Mucosa of rectum (tissue), 2 donors: ENCODE data around the gene LBHD2.
"Not testable (repeated sequence)": the region's sequence is repeated elsewhere in the genome, so short reads cannot be mapped to it uniquely, and the experiment has no call there.

Experiments used
- H3K27ac ChIP-seq, 2 donors: one replicate each; pipeline ENCODE4 v1.7.0; 2013; ENCODE audit warnings: inconsistent platforms in 2 of 2, low read depth in 2 of 2, low read length in 2 of 2
- H3K27me3 ChIP-seq, 2 donors: one replicate each; pipeline ENCODE4 v1.7.0; 2013; ENCODE audit warnings: low read length in 2 of 2; ENCODE audit not compliant: control insufficient read depth in 2 of 2, insufficient read depth in 2 of 2
- H3K36me3 ChIP-seq, 2 donors: one replicate each; pipeline ENCODE4 v1.7.0; 2013; ENCODE audit warnings: low read length in 2 of 2; ENCODE audit not compliant: control insufficient read depth in 2 of 2, insufficient read depth in 2 of 2
- H3K4me1 ChIP-seq, 2 donors: one replicate each; pipeline ENCODE4 v1.7.0; 2013; ENCODE audit warnings: low read length in 2 of 2, mild to moderate bottlenecking in 1 of 2; ENCODE audit not compliant: control insufficient read depth in 2 of 2, insufficient read depth in 2 of 2
- H3K4me3 ChIP-seq, 2 donors: one replicate each; pipeline ENCODE4 v1.7.0; 2013; ENCODE audit warnings: low read length in 2 of 2
- H3K9ac ChIP-seq, 2 donors: one replicate each; pipeline ENCODE4 v1.7.0; 2013; ENCODE audit warnings: low read length in 2 of 2, low read depth in 1 of 2, mild to moderate bottlenecking in 1 of 2
- H3K9me3 ChIP-seq, 2 donors: one replicate each; pipeline ENCODE4 v1.7.0; 2013; ENCODE audit warnings: low read length in 2 of 2; ENCODE audit not compliant: control insufficient read depth in 2 of 2
- donor health status: healthy.
- donor health status: Normal muscosa, but diverticular disease.

Gene LBHD2

DNA sequence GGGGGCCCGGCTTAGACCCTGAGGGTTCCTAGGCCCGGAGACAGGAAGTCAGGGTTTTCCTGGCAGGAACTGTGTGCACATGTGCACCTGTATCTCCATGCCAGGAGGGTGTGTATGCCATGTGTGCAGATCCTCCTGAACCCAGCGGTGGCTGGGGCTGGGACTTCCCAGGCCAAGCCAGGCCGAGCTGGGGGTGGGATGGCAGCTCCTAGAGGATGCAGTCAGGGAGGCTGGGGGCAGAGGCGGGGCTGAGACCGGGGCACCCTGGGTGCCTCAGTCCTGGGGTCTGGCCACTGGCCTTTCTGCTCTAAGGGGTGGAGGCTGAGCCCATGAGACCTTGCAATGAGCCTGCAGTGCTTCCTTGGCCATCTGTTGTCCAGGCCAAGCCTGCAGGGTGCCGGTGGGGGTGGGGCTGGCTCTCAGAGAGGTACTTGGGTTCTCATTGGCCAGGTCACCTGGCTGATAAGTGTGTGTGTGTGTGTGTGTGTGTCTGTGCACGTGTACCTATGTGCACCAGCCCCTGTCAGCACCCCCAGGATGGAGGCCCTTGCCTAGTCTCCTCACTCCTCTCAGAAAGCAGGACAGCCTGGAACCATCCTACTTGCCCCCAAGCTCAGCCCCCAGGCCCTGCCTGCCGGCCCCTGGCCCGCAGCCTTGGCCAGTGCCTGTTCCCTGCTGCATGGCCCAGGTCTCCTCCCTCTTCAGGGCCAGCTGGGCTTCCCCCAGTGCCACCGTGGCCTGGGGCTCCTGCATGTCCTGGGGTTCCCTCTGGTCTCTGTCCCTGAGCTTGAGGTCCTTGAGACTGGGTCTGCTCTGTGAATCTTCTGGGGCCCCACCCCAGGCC, 28.6 kb downstream of the LBHD2 start:
- Histone ChIP-seq H3K4me3 (no peak overlapping the region), H3K4me1 (peaks cover 10 to 22% of the 10 kb centered on the region in 2 donors), H3K9me3 (no peaks in the 10 kb centered on the region), H3K36me3 (no peaks in the 10 kb centered on the region), H3K27me3 (no peaks in the 10 kb centered on the region), H3K9ac (no peak overlapping the region), H3K27ac (peak overlapping the region in 1 of 2 donors; percentile 77)

DNA sequence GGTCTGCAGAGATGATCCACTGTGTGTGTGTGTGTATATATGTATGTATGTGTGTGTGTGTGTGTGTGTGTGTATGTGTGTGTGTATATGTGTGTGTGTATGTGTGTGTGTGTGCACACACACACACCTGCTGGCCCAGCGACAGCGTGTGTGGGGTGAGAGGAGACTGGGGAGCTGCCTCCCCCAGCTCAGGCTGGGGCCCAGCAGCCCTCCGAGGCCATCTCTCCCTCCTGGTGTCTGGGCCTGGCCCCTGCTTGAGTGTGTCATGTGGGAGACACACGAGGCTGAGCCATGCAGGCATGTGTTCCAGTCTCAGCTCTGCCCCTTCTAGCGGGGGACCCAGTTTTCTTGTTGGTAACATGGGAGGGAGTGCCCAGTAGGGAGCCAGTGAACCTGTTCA, 29.3 kb downstream of the LBHD2 start:
- Histone ChIP-seq H3K4me3 (no peak overlapping the region), H3K9ac (no peak overlapping the region), H3K9me3 (no peaks in the 10 kb centered on the region), H3K4me1 (peaks cover 13 to 22% of the 10 kb centered on the region in 2 donors), H3K36me3 (no peaks in the 10 kb centered on the region), H3K27ac (no peak overlapping the region), H3K27me3 (no peaks in the 10 kb centered on the region)

DNA sequence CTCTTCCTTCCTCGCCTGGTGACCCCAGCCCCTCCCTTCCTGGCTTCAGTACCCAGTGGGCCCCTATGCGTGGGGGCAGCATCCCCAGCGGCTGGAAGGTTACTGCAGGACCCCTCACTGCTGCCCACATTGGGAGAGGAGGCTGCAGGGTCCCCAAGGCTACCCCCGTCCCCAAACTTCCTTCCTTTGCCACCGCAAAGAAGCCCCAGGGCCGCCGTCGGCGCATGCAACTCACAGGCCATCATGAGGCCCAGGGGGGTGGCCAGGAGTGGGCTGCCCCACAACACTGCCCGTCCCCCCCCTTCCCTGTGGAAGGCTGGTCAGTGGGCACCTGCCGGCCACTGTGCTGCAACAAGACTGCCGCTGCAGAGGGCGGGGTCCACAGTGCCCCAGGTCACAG, 29.8 kb downstream of the LBHD2 start:
- no peaks in the 10 kb centered on the region for H3K9me3 ChIP-seq
- H3K4me3 ChIP-seq, result no peak overlapping the region
- H3K27ac ChIP-seq, result no peak overlapping the region
- H3K9ac ChIP-seq, result no peak overlapping the region
- no peaks in the 10 kb centered on the region for H3K27me3 ChIP-seq
- H3K36me3 ChIP-seq, result no peaks in the 10 kb centered on the region
- peaks cover 17 to 24% of the 10 kb centered on the region in 2 donors for H3K4me1 ChIP-seq

DNA sequence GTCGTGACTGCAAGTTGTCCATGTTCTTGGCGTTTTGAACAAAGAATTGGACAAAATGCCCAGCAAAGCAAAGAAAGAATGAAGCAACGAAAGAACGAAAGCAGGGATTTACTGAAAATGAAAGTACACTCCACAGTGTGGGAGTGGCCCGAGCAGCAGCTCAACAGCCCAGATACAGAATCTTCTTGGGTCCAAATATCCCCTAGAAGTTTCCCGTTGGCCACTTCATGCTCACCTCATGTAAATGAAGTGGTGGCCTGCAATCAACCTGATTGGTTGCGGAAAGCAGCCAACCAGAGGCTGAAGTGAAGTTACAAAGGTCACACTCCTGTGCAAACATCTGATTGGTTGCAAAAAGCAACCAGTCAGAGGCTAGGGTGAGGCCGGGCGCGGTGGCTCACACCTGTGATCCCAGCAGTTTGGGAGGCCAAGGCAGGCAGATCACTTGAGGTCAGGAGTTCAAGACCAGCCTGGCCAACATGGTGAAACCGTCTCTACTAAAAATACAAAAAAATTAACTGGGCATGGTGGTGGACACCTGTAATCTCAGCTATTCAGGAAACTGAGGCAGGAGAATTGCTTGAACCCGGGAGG, 31.2 kb downstream of the LBHD2 start:
- peak overlapping the region in 1 of 2 donors; percentile 3 for H3K9ac ChIP-seq
- peak overlapping the region in 1 of 2 donors; percentile 71 for H3K4me3 ChIP-seq
- H3K36me3 ChIP-seq, H3K9me3 ChIP-seq, H3K27me3 ChIP-seq: not testable (repeated sequence)
- H3K4me1 ChIP-seq, result peaks cover 19 to 20% of the 10 kb centered on the region in 2 donors
- H3K27ac ChIP-seq, result peak overlapping the region; percentile 57 to 63

DNA sequence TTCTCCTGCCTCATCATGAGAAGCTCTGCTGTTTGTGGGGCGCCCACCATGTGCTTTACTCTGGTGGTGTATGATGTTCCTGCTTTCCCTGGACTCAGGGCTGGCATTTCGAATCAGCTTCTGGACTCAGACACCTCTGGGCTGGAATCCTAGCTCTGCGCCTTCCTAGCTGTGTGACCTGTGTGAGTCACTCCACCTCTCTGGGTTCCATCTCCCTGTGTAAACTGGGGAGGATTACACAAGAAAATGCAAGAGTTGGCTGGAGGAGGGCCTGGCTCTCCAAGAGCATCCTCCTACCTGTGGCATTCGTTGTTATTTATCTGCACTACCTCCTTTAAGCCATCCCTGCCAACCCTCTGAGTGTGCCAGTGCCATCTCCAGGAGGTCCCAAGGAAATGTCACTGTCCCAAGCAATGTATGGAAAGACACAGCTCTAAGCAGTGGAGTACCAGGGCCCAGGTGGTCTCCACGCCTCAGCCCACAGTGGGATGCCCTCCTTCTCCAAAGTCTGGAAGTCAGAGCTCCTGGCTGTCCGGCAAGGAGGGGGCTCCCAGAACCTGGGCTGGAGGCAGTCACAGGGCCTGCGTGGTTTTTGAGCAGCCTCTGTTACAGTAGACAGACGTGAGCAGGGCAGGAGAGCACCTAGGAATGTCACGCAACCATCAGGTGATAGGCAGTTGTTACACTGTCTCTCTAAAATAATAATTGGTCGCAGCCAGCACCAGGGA, 32.0 kb downstream of the LBHD2 start:
- no peaks in the 10 kb centered on the region for H3K36me3 ChIP-seq
- no peaks in the 10 kb centered on the region for H3K27me3 ChIP-seq
- no peaks in the 10 kb centered on the region for H3K9me3 ChIP-seq
- H3K4me3 ChIP-seq, result no peak overlapping the region
- no peak overlapping the region for H3K27ac ChIP-seq
- no peak overlapping the region for H3K9ac ChIP-seq
- peaks cover 18 to 22% of the 10 kb centered on the region in 2 donors for H3K4me1 ChIP-seq

DNA sequence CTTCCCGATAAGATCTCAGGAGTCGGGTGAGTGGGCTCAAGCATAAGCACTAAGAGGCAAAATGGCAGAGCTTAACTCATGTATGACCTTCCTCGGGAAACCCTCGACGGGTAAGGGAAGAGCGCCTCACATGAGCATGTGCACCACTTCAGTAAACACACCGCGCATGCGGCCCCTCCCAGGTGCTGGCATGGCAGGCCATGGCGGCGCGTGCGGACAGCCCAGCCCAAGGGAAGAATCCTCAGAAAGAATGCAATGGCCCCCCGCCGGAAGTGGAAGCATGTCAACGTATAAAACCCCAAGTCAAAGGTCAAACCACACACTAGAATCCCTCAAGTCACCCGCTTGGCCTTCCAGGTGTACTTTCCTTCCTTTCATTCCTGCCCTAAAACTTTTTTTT, 32.6 kb downstream of the LBHD2 start:
- Histone ChIP-seq H3K36me3 (no peaks in the 10 kb centered on the region), H3K27ac (no peak overlapping the region), H3K4me1 (peaks cover 20% of the 10 kb centered on the region in 2 donors), H3K27me3 (no peaks in the 10 kb centered on the region), H3K9ac (no peak overlapping the region), H3K4me3 (no peak overlapping the region), H3K9me3 (no peaks in the 10 kb centered on the region)

DNA sequence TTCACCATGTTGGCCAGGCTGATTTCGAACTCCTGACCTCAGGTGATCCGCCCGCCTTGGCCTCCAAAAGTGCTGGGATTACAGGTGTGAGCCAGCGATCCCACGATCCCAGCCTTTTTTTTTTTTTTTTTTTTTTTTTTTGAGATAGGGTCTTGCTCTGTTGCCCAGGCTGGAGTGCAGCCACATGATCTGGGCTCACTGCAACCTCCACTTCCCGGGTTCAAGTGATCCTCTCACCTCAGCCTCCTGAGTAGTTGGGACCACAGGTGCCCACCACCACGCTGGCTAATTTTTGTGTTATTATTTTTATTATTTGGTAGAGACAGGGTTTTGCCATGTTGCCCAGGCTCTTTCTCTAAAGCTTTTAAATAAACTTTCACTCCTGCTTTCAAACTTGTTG, 33.5 kb downstream of the LBHD2 start:
- H3K9me3 ChIP-seq, H3K9ac ChIP-seq, H3K27me3 ChIP-seq, H3K27ac ChIP-seq, H3K4me3 ChIP-seq, H3K36me3 ChIP-seq: not testable (repeated sequence)
- H3K4me1 ChIP-seq, result peaks cover 25% of the 10 kb centered on the region in 2 donors

DNA sequence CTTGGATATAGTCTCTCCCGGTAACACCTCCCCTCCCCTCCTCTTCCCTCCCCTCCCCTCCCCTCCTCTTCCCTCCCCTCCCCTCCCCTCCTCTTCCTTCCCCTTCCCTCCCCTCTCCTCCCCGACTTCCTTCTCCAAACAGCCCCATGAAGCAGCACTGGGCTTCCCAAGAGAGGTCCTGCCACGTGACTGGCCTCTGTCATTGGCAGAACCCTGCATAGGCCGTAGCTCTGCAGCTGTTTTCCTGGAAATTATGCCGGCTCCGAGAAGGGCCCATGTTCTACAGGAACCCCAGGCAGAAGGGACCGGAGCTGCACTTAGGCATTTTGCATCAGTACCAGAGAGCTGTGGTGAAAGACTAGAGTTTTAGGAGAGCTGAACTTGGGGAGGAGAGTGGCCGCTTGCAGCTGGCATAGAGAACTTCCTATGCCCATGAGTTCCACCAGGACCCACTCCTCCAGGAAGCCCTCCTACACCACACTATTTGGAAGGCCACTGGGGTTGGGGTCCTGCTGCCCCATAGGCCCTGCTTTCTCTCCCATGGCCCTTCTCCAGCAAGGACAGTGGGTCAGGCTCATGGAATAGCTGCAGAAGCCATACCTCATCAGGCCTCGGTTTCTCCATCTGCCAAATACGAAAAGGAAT, 34.1 kb downstream of the LBHD2 start:
- Histone ChIP-seq H3K36me3 (no peaks in the 10 kb centered on the region), H3K9me3 (no peaks in the 10 kb centered on the region), H3K4me3 (no peak overlapping the region), H3K27me3 (peaks cover 3 to 5% of the 10 kb centered on the region in 2 donors), H3K9ac (peak overlapping the region in 1 of 2 donors; percentile 18), H3K4me1 (peaks cover 24 to 25% of the 10 kb centered on the region in 2 donors), H3K27ac (peak overlapping the region; percentile 39 to 75)

DNA sequence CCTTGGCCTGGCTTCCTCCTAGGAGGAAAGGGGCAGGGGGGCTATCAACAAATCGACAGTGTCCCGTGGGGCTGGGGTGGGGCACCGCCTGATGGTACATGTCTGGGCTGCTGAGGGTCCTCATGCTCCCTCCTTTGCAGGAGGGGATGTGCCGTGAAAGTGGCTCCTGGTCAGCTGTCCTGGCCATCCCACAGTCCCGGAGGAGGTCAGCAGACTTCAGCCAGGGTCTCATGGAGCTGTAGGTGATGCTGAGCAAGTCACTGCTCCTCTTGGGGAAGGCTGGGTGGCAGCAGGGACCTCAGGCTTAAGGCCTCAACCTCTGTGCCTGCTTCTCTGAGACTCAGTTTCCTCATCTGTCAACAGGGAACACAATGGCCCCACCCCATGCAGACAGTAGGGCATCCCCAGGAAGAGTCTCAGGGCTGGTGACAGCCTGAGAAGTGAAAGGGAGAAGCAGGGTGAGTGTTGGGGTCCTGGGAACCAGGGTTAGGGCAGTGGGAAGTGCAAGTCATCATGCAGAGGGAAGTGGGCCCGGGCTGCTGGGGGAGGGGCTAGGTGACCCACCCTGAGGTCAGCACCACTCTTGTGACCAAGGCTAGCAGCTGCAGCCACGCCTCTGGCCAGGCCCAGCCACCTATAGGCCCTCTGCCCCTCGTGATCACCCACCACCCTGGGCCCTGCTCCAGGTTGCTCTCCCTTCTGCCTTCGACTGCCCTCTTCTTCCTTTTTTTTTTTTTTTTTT, 34.8 kb downstream of the LBHD2 start:
- no peaks in the 10 kb centered on the region for H3K36me3 ChIP-seq
- H3K27me3 ChIP-seq, result peaks cover 5 to 6% of the 10 kb centered on the region in 2 donors
- H3K27ac ChIP-seq, result peak overlapping the region; percentile 39 to 75
- no peak overlapping the region for H3K9ac ChIP-seq
- H3K9me3 ChIP-seq, result no peaks in the 10 kb centered on the region
- H3K4me3 ChIP-seq, result no peak overlapping the region
- H3K4me1 ChIP-seq, result peaks cover 25% of the 10 kb centered on the region in 2 donors
